NCI-H2171 treated with DMSO at 0.1 percent for 48 hours (cell line): ENCODE data around the gene ASS1.
A peak's percentile ranks its signal among the peaks of the same experiment; 100 is the strongest.

ENCODE experiments used
- DNase-seq: peaks from one replicate; lab custom pipeline; 2025; lab: John Stamatoyannopoulos, UW

Gene ASS1

GRCh38 chr9:130532426-130533080 is 87.8 kb downstream of the ASS1 start:
- peak; percentile 53 for DNase-seq

GRCh38 chr9:130535818-130536521 is 91.2 kb downstream of the ASS1 start:
- DNase-seq: peak; percentile 84

DNA sequence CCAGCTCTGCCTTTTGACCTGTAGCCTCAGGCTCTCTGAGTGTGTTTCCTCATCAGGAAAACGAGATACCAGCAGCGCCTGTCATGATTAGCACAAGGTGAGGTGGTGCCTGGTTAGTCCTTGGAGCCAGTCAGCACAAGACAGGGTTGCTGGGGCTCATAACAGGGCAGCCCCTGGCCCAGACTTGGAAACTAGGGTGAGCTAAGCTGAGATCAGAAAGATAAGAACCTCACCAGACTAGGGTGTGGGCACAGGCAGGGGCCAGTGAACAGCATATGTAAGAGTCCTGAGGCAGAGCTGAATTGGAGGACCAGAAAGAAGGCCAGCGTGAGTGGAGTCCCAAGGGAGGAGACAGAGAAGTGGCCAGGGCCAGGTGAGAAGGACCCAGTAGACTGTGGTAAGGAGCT is 91.9 kb downstream of the ASS1 start:
- DNase-seq: no peak

DNA sequence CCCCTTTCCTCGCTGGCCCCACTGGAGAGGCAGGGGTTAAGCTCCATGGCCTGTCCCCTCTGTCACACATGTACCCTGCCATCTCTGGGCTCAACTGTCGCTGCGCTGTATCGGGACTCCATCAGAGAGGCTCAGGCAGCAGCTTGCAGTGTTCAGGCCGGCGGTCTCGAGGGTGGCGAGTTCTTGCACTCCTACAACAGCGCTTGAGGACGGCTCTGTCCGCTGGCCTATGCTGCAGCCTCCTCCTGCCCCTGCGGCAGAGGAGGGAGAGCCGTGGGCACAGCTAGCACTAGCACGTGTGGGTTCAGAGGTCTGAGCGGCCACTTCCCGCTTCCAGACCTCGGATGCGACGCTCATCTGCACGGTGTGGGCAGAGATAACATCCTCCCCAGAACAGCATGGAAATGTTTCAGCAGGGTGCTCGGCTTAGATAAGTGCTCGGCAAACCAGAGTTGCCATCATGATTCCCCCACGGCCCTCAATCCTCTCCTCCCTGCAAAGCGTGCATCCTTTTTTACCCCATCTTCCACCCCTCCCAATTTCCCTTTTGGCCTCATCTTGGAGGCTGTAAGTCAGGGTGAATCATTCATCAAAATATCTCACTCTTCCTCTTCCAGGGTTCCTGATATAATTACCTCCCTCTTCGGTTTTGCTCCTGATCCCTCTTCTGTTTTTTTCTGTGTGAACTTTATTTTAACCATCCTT is 92.7 kb downstream of the ASS1 start:
- DNase-seq: no peak

- peak; percentile 56 for DNase-seq
Observed at GRCh38 chr9:130539420-130540223, 94.9 kb downstream of the ASS1 start.

DNA sequence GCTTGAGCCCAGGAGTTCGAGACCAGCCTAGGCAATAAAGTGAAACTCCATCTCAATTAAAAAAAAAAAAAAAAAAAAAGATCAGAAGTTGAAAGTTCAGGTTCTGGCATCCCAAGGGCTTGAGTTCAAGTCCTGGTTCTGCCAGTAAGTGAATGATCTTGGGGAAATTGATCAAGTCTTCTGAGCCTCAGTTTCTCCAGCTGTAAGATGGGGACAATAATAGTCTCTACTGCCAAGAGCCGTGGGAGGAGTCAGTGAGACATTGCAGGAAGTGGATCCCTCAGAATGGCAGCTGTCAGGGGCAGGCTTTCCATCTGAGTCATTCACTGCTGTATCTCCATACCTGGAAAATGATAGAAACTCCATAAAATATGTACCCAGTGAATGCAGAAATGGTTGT is 96.8 kb downstream of the ASS1 start:
- DNase-seq: no peak

- no peak for DNase-seq
Observed at GRCh38 chr9:130542038-130542437, 97.3 kb downstream of the ASS1 start.

DNA sequence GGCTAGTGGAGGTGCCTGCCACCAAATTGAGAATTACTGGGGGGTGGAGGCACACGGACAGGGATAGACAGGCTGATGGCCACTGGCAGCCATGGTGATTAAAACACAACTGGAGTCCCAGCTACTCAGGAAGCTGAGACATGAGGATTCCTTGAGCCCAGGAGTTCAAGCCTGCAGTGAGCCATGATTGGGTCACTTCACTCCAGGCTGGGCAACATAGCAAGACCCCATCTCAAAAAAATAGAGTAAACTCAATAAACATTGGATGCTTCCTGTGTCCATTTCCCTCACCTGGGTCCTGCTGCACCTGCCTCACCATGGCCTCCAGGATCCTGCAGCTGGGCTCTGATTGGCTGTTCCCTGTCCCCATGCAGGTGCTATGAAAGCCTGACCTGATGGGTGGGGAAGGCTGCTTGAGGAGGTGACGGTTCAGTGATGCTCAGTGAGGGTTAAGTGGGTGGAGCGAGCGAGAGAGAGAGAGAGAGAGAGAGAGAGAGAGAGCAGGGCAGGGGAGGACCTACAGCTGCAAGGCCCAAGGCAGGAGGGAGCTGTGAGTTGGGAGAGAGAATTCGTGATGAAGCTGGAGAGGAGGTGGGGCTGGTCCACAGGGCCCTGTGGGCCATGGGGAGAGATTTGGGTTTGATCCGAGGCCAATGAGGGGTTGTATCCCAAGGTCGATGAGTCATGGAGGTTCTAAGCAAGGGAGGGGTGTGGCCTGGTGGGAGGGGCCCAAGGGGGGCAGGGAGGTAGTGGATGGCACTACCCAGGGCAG is 97.9 kb downstream of the ASS1 start:
- no peak for DNase-seq

DNA sequence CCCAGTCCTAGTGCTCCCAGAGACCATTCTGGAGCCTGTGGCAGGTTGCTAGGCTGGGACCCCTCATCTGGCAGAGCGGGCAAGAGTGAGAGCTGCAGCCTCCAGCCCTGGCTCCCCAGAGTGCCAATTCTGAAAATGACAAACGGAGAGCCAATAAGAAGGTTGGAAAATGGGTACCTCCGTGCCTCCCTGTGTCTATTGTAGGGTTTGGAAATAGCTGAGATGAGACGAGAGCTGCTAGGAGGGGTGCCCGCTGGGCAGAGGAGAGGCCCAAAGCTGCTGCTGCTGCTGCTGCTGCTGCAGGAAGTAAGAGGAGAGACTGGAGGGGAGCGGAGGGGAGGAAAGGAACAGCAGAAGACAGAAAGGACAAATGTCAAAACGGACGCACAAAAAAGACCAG is 98.6 kb downstream of the ASS1 start:
- no peak for DNase-seq

- DNase-seq: no peak
Observed at GRCh38 chr9:130543859-130544258, 99.1 kb downstream of the ASS1 start.

GRCh38 chr9:130544364-130544763 is 99.6 kb downstream of the ASS1 start:
- no peak for DNase-seq

DNA sequence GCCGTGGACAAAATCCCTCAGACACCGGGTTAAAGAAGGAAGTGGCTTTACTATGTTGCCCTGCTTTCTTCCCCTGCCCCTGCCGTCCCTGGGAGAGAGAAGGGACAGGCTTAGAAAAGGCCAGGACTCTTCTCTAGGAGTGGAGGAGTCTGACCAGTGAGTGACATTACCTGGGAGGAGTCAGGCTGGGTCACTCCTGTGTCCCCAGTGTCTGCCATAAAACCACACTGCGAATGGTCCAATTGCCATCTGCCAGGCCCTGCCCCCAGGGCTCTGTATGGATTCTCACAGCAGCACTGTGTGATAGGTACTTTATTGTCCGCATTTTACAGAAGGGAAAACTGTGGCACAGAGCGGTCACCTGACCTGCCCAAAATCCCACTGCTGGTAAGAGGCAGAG is 103.3 kb downstream of the ASS1 start:
- no peak for DNase-seq

DNA sequence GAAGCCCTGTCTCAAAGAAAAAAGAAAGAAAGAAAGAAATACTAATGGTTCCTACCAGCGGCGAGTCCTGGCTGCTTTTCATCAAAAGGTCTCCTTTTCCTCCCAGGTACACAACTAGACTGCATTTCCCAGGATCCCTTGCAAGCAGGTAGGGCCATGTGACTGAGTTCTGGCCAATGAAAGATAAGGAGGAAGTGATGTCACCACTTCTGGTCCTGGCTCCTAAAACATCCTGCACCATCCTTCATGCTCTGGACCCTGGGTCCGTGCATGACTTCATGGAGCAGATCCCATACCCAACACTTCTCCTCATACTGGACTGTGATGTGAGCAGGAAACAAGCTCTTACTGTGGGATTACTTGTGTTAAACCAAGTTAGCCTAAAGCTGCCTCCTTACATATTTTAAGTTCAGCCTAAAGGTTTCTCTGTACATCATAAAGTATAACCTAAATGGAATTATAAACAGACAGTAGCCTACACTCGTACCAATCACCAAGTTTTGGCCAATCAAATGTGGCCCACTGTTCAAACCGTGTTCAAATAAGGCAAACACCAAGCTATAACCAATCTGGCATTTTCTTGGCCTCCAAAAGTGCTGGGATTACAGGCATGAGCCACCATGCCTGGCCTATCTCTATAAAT is 104.5 kb downstream of the ASS1 start:
- peak; percentile 81 for DNase-seq
